Lung (tissue), 12 donors: Measurements from ENCODE around the gene CCDC136. TPM values are rescaled to one million over a fixed set of nuclear protein-coding genes. Genes with fewer than 3 reads are reported as not detected.
A peak's percentile ranks its signal among the peaks of the same experiment; 100 is the strongest.

ENCODE experiments used
- ATAC-seq: fragments of 200-7000 bp; cut with Tn5 transposase; one replicate; pipeline ENCODE4 v1.9.1; 2020; ENCODE audit warnings: moderate number of reproducible peaks; ENCODE audit not compliant: insufficient read depth, low FRiP score
- DNase-seq, 3 donors: peaks; one replicate each; pipeline ENCODE4 v3.0.0-alpha.2; 2013 to 2017
- H3K27ac ChIP-seq, 2 donors: one replicate each; pipeline ENCODE4 v1.5.1; 2013; ENCODE audit warnings: mild to moderate bottlenecking in 2 of 2, moderate library complexity in 2 of 2, control low read depth in 1 of 2, inconsistent platforms in 1 of 2, low read depth in 1 of 2, low read length in 1 of 2
- H3K27me3 ChIP-seq, 3 donors: one replicate each; pipeline ENCODE4 v1.5.1; 2013; ENCODE audit warnings: low read length in 2 of 3; ENCODE audit not compliant: control insufficient read depth in 3 of 3, insufficient read depth in 3 of 3
- H3K36me3 ChIP-seq, 4 donors: one replicate each; pipeline ENCODE4 v1.5.1; 2013; ENCODE audit warnings: low read length in 4 of 4, mild to moderate bottlenecking in 1 of 4, moderate library complexity in 1 of 4; ENCODE audit not compliant: control insufficient read depth in 4 of 4, insufficient read depth in 4 of 4
- H3K4me1 ChIP-seq, 5 donors: one replicate each; pipeline ENCODE4 v1.5.1; 2013; ENCODE audit warnings: low read length in 5 of 5, mild to moderate bottlenecking in 2 of 5, moderate library complexity in 1 of 5; ENCODE audit not compliant: control insufficient read depth in 5 of 5, insufficient read depth in 5 of 5
- H3K4me3 ChIP-seq: one replicate; pipeline ENCODE4 v1.5.1; 2013; ENCODE audit warnings: mild to moderate bottlenecking, control low read depth, moderate library complexity
- H3K9ac ChIP-seq, 2 donors: one replicate each; pipeline ENCODE4 v1.5.1; 2013; ENCODE audit warnings: low read length in 2 of 2, control low read depth in 1 of 2; ENCODE audit not compliant: insufficient read depth in 1 of 2
- H3K9me3 ChIP-seq, 4 donors: one replicate each; pipeline ENCODE4 v1.5.1; 2013; ENCODE audit warnings: low read length in 3 of 4, mild to moderate bottlenecking in 1 of 4, moderate library complexity in 1 of 4; ENCODE audit not compliant: control insufficient read depth in 4 of 4, insufficient read depth in 3 of 4
- whole genome bisulfite sequencing, 2 donors: extraction: QIAGEN DNeasy Blood & Tissue Kit; methylation state at CpG; one replicate each; pipeline ENCODE4 v1.1.7; 2013; 5-methylcytosine and 5-hydroxymethylcytosine counted together
- polyA plus RNA-seq, 2 donors: library from polyadenylated mRNA; stranded (reverse); fragments of 200-250 nt; gene quantifications; one replicate each; pipeline ENCODE4 v1.2.1, GENCODE V29; 2013
- total RNA-seq, 2 donors: library from RNA; depleted of rRNA in 1 of 2; stranded (reverse); fragments of >200 nt in 1 of 2; gene quantifications; one replicate each; pipeline ENCODE4 v1.2.1, GENCODE V29; 2014 to 2021
- TF ChIP-seq, protein P1 (sequence below): IDR thresholded peaks from 2 replicates; pipeline ENCODE4 v1.5.1; 2012; ENCODE audit warnings: mild to moderate bottlenecking; ENCODE audit errors: control extremely low read depth, extremely low read depth
- donor health status: control.
- donor health status: control.
- donor health status: Bipolar disorder and iron deficiency.
- donor health status: healthy.
- donor health status: DM: yes; HTN: yes; CAD: no.

The CCDC136 gene
- total and polyA plus RNA-seq, 4 donors = 0.70 to 6.4 (median 1.7) TPM

DNA sequence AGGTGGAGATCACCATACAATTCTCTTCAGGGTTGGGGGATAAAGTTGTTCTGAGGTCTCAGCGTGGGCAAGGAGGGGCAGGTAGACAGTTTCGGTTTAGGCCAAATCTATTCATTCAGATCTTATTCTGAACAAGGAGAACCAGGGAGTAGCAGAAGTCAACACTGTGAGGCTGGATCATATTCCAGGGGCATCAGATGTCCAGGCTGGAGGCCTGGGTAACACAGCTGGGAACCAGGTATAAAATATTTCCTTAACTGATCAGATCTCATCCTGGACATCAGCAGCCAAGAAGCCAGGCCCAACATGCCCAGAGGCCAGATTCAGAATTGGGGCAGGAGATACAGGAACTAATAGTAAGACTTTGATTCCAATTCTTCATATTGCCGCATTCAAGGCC is 19.2 kb downstream of the CCDC136 start:
- TF ChIP-seq, protein P1, sequence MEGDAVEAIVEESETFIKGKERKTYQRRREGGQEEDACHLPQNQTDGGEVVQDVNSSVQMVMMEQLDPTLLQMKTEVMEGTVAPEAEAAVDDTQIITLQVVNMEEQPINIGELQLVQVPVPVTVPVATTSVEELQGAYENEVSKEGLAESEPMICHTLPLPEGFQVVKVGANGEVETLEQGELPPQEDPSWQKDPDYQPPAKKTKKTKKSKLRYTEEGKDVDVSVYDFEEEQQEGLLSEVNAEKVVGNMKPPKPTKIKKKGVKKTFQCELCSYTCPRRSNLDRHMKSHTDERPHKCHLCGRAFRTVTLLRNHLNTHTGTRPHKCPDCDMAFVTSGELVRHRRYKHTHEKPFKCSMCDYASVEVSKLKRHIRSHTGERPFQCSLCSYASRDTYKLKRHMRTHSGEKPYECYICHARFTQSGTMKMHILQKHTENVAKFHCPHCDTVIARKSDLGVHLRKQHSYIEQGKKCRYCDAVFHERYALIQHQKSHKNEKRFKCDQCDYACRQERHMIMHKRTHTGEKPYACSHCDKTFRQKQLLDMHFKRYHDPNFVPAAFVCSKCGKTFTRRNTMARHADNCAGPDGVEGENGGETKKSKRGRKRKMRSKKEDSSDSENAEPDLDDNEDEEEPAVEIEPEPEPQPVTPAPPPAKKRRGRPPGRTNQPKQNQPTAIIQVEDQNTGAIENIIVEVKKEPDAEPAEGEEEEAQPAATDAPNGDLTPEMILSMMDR = no peak
- ATAC-seq = no peak
- 94 to 96% methylated on average over 3 of the region's 3 CpGs for WGBS, 2 donors

DNA sequence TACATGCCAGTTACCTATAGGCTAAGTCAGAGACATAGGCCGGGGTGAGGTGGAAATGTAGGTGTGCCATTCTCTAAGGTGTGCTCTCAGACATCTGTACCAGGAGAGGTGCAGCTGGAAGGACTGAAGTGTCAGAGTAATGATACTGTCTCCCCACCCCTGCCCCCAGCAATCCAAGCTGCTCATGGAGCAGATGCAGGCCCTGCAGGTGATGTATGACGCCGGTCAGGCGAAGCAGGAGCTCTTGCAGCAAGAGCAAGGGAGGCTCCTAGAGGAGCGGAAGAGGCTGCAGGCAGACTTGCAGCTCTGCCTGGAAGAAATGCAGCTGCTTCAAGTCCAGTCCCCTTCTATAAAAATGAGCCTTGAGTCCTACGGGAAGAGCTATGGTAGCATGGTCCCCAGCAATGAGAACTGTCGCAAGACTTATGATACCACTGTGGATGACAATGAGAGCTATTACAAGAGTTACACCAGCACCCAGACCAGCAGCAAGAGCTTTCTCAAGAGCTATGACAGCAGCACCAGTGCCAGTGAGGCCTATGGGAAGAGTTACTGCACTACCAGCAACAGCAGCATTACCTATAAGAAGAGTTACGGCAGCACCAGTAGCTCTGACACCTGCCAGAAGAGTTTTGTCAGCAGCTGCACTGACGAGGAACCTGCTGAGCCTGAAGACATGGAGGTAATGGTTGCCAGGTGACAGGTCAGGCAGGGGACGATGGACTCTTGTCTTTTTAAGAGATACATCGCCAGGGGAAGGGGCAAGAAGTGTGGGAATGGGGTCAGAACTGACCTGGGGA is 20.1 kb downstream of the CCDC136 start:
- TF ChIP-seq, protein P1 = no peak
- no peak overlapping the region for H3K4me3 ChIP-seq
- H3K27ac ChIP-seq = no peak overlapping the region
- DNase-seq (no peak), ATAC-seq (no peak)
- H3K27me3 ChIP-seq = no peaks in the 10 kb centered on the region
- WGBS, 2 donors = 88 to 92% methylated on average over 11 of the region's 11 CpGs
- peaks cover 0 to 6% (median 1%) of the 10 kb centered on the region in 4 donors for H3K36me3 ChIP-seq
- no peak overlapping the region for H3K9ac ChIP-seq
- peaks cover 0 to 4% (median 0%) of the 10 kb centered on the region in 4 donors for H3K9me3 ChIP-seq
- peaks cover 0 to 3% (median 0%) of the 10 kb centered on the region in 5 donors for H3K4me1 ChIP-seq

More for the DNA sequence above, 19.2 kb downstream of the CCDC136 start:
- no peak overlapping the region for H3K27ac ChIP-seq
- DNase-seq = no peak
- no peak overlapping the region for H3K4me3 ChIP-seq
- peaks cover 0 to 7% (median 3%) of the 10 kb centered on the region in 4 donors for H3K36me3 ChIP-seq
- H3K9me3 ChIP-seq = peaks cover 0 to 4% (median 0%) of the 10 kb centered on the region in 4 donors
- no peak overlapping the region for H3K9ac ChIP-seq
- no peaks in the 10 kb centered on the region for H3K27me3 ChIP-seq
- peaks cover 0 to 3% (median 0%) of the 10 kb centered on the region in 5 donors for H3K4me1 ChIP-seq

DNA sequence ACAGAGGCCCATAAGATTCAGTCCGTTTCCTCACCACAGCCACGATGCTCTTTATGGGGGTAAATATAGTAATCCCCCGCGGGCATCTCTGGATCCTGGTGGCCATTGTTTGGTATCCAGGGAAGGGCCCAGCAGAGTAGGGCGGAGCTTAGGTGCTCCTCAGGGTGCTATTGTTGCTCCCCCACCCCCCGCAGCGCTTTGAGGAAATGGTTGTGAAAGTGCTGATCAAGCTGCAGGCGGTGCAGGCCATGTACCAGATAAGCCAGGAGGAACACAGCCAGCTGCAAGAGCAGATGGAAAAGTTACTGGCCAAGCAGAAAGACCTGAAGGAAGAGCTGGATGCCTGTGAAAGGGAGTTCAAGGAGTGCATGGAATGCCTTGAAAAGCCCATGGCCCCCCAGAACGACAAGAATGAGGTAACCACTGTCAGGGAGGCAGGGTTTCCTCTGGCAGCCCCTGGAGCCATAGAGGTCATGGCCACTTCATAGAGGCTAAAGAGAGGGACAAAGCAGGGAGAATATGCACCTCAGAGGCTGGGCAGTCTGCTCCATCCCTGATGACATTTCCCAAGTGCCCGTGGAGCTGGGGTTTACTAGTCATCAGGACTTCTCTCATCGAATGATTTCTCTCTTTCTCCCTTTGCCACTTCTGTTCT is 20.9 kb downstream of the CCDC136 start:
- DNase-seq = peak in 1 of 3 donors; percentile 32
- WGBS, 2 donors = 44 to 51% methylated on average over 11 of the region's 11 CpGs

More for the DNA sequence above, 20.9 kb downstream of the CCDC136 start:
- H3K36me3 ChIP-seq = peaks cover 0 to under 1% (median 0%) of the 10 kb centered on the region in 4 donors
- peaks cover 0 to 4% (median 0%) of the 10 kb centered on the region in 4 donors for H3K9me3 ChIP-seq
- no peak for ATAC-seq
- H3K9ac ChIP-seq = no peak overlapping the region
- peaks cover 0 to 3% (median 0%) of the 10 kb centered on the region in 5 donors for H3K4me1 ChIP-seq
- H3K4me3 ChIP-seq = no peak overlapping the region
- TF ChIP-seq, protein P1 = no peak
- no peaks in the 10 kb centered on the region for H3K27me3 ChIP-seq
- H3K27ac ChIP-seq = no peak overlapping the region
